OCI-LY1 (cell line): Measurements from ENCODE around the gene GRK1.

ENCODE experiments used
- CTCF ChIP-seq: fragments of 200-600 bp; sonication (generic), shearing (Covaris generic); IDR thresholded peaks from 2 replicates; pipeline ENCODE4 v1.5.1; 2017; ENCODE audit warnings: mild to moderate bottlenecking, antibody characterized with exemption, low read length, moderate library complexity, mixed read lengths
- EZH2 ChIP-seq: fragments of 200-600 bp; sonication (generic), shearing (Covaris generic); IDR thresholded peaks from 2 replicates; pipeline ENCODE4 v1.8.0; 2017; ENCODE audit warnings: borderline replicate concordance, mixed run types, mild to moderate bottlenecking, antibody characterized with exemption, low read length, moderate library complexity, mixed read lengths

GRCh38 chr13:113770937-113771336, 103.9 kb downstream of the GRK1 start:
- TF ChIP-seq CTCF: no peak
- TF ChIP-seq EZH2: no peak
